ENCODE results near the gene XRCC1. TPM values are rescaled to one million over a fixed set of nuclear protein-coding genes. Genes with fewer than 3 reads are reported as not detected.

Gene XRCC1
- total RNA-seq, 6 experiments from 2014 or later: 16.2 to 29.8 (median 27.1) TPM

DNA sequence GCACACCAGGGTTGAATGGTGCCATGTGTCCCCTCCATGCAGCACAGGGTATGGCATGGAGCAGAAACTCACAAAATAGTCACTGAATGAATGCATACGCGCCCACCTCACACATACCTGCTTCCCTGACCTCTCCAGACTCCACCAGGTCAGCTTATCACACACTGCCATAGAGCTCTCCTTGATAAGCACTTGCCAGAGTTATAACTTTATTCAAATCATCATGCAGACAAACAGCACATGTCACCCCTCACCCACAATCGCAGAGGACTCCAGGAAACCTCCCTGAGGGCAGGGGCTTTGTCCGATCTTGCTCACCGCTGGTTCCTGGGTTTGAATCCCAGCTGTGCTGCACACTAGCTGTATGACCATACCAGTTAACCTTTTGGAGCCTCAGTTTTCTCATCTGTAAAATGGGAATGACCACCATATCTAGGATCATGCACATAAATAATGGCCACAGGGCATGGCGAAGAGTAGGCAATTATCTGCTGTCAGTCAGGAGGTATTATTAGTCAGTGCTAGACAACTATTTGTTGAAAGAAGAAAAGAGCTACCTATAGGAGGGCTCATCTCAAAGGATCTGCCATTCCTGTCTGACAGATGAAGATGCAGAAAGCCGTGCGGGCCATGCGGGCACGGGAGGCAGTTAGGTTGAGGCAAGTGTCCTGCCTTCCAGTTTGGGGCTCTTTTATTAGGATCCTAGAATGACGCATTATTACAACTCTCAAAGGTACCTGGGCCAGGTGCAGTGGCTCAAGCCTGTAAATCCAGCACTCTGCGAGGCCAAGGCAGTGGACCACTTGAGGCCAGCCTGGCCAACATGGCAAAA lies 14.0 kb downstream of the XRCC1 start:
- H3K4me3 Mint-ChIP-seq: no peak overlapping the region
- no peak for DNase-seq

DNA sequence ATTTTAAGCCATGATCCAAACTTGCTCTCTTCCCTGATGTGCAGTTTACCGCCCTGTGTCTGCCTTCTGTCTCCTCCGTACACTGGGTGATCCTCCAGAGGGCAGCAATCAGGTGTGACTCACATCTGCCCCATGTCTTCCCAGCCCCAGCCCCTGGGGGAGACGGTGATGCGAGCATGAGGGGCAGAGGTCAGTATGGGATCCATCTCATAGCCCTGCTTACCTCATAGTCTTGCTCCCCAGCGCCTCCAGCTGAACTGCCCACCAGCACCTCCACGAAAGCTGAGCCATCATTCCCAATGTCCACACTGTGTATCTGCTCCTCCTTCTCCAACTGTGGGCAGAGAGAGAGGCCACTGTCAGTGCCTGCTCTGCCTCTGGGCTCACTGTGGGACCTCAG lies 14.6 kb downstream of the XRCC1 start:
- H3K36me3 Mint-ChIP-seq (ENCODE audit: low read depth): peaks cover 35% of the 10 kb centered on the region
- H3K4me3 Mint-ChIP-seq: no peak overlapping the region
- peak overlapping the region; percentile 50 for H3K27ac Mint-ChIP-seq
- no peaks in the 10 kb centered on the region for H3K9me3 Mint-ChIP-seq
- TF ChIP-seq, protein P1, sequence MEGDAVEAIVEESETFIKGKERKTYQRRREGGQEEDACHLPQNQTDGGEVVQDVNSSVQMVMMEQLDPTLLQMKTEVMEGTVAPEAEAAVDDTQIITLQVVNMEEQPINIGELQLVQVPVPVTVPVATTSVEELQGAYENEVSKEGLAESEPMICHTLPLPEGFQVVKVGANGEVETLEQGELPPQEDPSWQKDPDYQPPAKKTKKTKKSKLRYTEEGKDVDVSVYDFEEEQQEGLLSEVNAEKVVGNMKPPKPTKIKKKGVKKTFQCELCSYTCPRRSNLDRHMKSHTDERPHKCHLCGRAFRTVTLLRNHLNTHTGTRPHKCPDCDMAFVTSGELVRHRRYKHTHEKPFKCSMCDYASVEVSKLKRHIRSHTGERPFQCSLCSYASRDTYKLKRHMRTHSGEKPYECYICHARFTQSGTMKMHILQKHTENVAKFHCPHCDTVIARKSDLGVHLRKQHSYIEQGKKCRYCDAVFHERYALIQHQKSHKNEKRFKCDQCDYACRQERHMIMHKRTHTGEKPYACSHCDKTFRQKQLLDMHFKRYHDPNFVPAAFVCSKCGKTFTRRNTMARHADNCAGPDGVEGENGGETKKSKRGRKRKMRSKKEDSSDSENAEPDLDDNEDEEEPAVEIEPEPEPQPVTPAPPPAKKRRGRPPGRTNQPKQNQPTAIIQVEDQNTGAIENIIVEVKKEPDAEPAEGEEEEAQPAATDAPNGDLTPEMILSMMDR (IDR thresholded peaks at IDR 0.05): peak; percentile 44
- no peaks in the 10 kb centered on the region for H3K27me3 Mint-ChIP-seq (ENCODE audit: insufficient read depth)
- DNase-seq: peak; percentile 13
- H3K4me1 Mint-ChIP-seq (ENCODE audit: low read depth): peaks cover 51% of the 10 kb centered on the region

More for the DNA sequence above, 14.0 kb downstream of the XRCC1 start:
- Mint-ChIP-seq H3K9me3 (no peaks in the 10 kb centered on the region), H3K27ac (peak overlapping the region; percentile 50), H3K4me1 (ENCODE audit: low read depth) (peaks cover 51% of the 10 kb centered on the region), H3K27me3 (ENCODE audit: insufficient read depth) (no peaks in the 10 kb centered on the region), H3K36me3 (ENCODE audit: low read depth) (peaks cover 35% of the 10 kb centered on the region)
- TF ChIP-seq, protein P1 (IDR thresholded peaks at IDR 0.05): no peak

DNA sequence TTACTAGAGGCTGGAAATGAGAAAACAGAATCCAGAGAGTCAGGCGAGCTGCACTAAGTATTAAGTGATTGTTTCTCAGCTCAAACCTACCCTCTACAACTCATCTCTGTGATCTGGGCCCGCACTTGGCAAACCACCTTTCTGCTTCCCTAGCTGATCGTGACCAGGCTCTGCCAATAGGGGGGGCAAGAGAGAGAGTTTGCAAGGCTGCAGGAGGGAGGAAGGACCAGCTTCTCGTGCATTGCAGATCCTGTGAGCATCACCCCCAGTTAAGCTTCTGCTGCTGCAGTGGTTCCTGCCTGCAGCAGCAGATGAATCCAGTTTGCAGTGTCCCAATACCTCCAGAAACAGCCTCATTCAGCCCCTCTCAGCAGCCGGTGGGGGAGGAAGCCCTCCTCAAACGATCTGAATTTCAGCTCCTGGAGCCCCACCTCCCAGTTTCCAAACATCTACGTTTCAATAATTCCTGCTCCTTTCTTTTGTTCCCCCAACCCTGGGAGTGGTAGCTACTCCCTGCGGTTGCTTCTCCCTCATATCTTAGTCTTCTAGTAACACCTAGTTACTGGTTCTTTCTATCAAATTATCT lies 20.0 kb downstream of the XRCC1 start:
- TF ChIP-seq, protein P1 (IDR thresholded peaks at IDR 0.05): peak; percentile 83
- no peak overlapping the region for H3K27ac Mint-ChIP-seq
- H3K36me3 Mint-ChIP-seq (ENCODE audit: low read depth): 0 out of 2 replicates have a peak, but pooled peaks cover 9% of the 10 kb centered on the region
- no peak overlapping the region for H3K4me3 Mint-ChIP-seq
- peak; percentile 50 for DNase-seq
- no peaks in the 10 kb centered on the region for H3K9me3 Mint-ChIP-seq
- peaks cover 18% of the 10 kb centered on the region for H3K4me1 Mint-ChIP-seq (ENCODE audit: low read depth)
- H3K27me3 Mint-ChIP-seq (ENCODE audit: insufficient read depth): peaks cover 1% of the 10 kb centered on the region; the same call in 1 of the 2 replicates

DNA sequence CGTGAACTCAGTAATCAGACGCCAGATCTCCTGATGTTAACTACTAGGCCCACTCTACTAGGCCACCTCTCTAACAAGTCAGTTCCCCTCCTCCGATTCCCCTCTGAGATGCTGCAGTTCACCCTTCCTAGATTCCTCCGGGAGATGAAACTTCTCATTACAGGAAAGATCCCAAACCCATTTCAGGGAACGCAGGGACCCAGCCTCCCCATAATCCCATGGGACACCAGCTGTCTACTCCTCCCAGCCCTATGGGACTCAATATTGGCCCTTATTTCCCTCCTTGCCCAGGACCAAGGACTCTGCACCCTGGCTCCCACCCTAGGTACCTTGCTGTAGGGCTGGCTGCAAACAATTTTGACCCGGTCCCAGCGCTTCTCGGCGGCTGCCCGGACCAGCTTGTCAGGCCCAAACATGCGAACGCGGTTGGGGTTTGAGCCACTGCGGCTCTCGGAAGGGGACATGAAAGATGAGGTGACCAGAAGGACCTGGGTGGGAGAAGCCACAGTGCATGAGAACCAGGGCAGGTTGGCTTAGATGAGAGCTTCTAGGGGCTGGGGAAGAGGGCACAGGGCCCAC lies 20.9 kb downstream of the XRCC1 start:
- TF ChIP-seq, protein P1 (IDR thresholded peaks at IDR 0.05): no peak
- Mint-ChIP-seq H3K27ac (no peak overlapping the region), H3K4me3 (no peak overlapping the region), H3K36me3 (ENCODE audit: low read depth) (0 out of 2 replicates have a peak, but pooled peaks cover 15% of the 10 kb centered on the region), H3K27me3 (ENCODE audit: insufficient read depth) (peaks cover 3% of the 10 kb centered on the region; the same call in 1 of the 2 replicates), H3K9me3 (no peaks in the 10 kb centered on the region), H3K4me1 (ENCODE audit: low read depth) (peaks cover 18% of the 10 kb centered on the region)
- no peak for DNase-seq

DNA sequence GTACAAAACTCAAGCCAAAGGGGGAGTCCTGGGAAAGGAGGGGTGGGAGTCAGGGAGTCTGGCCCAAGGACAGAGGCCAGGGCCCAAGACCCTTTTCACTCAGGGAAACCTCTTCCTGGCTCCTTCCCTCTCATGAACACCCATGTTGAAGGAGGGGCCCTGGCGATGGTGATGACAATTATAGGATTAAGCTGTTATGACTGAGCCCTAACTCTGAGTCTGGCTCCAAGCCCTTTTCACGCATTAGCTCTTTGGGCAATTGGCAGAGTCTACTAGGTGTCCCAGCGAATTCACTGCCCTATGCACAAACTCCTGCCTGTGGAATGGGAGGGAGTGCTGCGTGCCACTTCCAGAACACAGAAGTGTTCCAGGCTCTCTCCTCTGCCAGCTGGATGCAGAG lies 21.7 kb downstream of the XRCC1 start:
- Mint-ChIP-seq H3K9me3 (no peaks in the 10 kb centered on the region), H3K27me3 (ENCODE audit: insufficient read depth) (peaks cover 3% of the 10 kb centered on the region; the same call in 1 of the 2 replicates), H3K4me1 (ENCODE audit: low read depth) (peaks cover 18% of the 10 kb centered on the region), H3K4me3 (no peak overlapping the region), H3K27ac (no peak overlapping the region), H3K36me3 (ENCODE audit: low read depth) (0 out of 2 replicates have a peak, but pooled peaks cover 17% of the 10 kb centered on the region)
- no peak for DNase-seq
- TF ChIP-seq, protein P1 (IDR thresholded peaks at IDR 0.05): no peak
